ENCODE measurements around the gene RAB19.
"Not testable (repeated sequence)": the region's sequence is repeated elsewhere in the genome, so short reads cannot be mapped to it uniquely, and the experiment has no call there.

RAB19 gene

GRCh38 chr7:140402178-140402835 is 1.6 kb upstream of the RAB19 start:
- DNase-seq = no peak

GRCh38 chr7:140404565-140405065 is 757 bp downstream of the RAB19 start:
- no peak for DNase-seq

GRCh38 chr7:140415361-140415760 is 11.5 kb downstream of the RAB19 start:
- DNase-seq = no peak

- DNase-seq = not testable (repeated sequence)
These were observed 12.0 kb downstream of the RAB19 start for GRCh38 chr7:140415816-140416215.

GRCh38 chr7:140416560-140416959 is 12.7 kb downstream of the RAB19 start:
- no peak for DNase-seq

GRCh38 chr7:140417456-140418155 is 13.7 kb downstream of the RAB19 start:
- DNase-seq = no peak

- not testable (repeated sequence) for DNase-seq
These were observed 14.3 kb downstream of the RAB19 start for GRCh38 chr7:140418156-140418472.

- DNase-seq = no peak
These were observed 14.8 kb downstream of the RAB19 start for GRCh38 chr7:140418653-140419052.

- no peak for DNase-seq
These were observed 17.7 kb downstream of the RAB19 start for GRCh38 chr7:140421521-140421920.

GRCh38 chr7:140423501-140423900 is 19.6 kb downstream of the RAB19 start:
- DNase-seq = no peak

GRCh38 chr7:140425718-140426117 is 21.9 kb downstream of the RAB19 start:
- DNase-seq = no peak

GRCh38 chr7:140426130-140426529 is 22.3 kb downstream of the RAB19 start:
- DNase-seq = no peak

GRCh38 chr7:140433396-140433795 is 29.5 kb downstream of the RAB19 start:
- DNase-seq = no peak

GRCh38 chr7:140435252-140435895 is 31.5 kb downstream of the RAB19 start:
- DNase-seq = no peak

GRCh38 chr7:140439359-140439758 is 35.5 kb downstream of the RAB19 start:
- no peak for DNase-seq

GRCh38 chr7:140440593-140440992 is 36.7 kb downstream of the RAB19 start:
- no peak for DNase-seq

- no peak for DNase-seq
These were observed 37.7 kb downstream of the RAB19 start for GRCh38 chr7:140441519-140441918.

- no peak for DNase-seq
These were observed 42.6 kb downstream of the RAB19 start for GRCh38 chr7:140446467-140446866.

GRCh38 chr7:140447841-140448240 is 44.0 kb downstream of the RAB19 start:
- no peak for DNase-seq

GRCh38 chr7:140448781-140449480 is 45.1 kb downstream of the RAB19 start:
- DNase-seq = no peak

GRCh38 chr7:140451716-140452115 is 47.9 kb downstream of the RAB19 start:
- no peak for DNase-seq

- DNase-seq = no peak
These were observed 49.4 kb downstream of the RAB19 start for GRCh38 chr7:140453273-140453672.
